Kidney glomerular epithelial cell (primary cell): ENCODE measurements around the gene B9D2.
"Not testable (repeated sequence)": the region's sequence is repeated elsewhere in the genome, so short reads cannot be mapped to it uniquely, and the experiment has no call there.

ENCODE experiments used
- DNase-seq: peaks from one replicate; lab custom pipeline; 2025; lab: John Stamatoyannopoulos, UW

The B9D2 gene

GRCh38 chr19:41391618-41392017 is 27.7 kb upstream of the B9D2 start:
- DNase-seq, result no peak

- no peak for DNase-seq
These were observed 22.5 kb upstream of the B9D2 start for GRCh38 chr19:41386442-41386841.

GRCh38 chr19:41384351-41384750 is 20.4 kb upstream of the B9D2 start:
- DNase-seq, result peak; percentile 12

DNA sequence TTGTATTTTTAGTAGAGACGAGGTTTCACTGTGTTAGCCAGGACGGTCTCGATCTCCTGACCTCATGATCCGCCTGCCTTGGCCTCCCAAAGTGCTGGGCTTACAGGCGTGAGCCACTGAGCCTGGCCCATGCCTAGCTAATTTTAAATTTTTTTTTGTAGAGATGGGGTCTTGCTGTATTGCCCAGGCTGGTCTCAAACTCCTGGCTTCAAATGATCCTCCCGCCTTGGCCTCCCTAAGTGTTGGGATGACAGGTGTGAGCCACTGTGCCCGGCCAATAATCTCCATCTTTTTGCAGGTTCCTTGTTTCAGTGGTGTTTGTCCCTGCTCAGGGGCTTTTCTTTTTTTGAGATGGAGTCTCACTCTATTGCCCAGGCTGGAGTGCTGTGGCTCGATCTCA is 17.6 kb upstream of the B9D2 start:
- not testable (repeated sequence) for DNase-seq

- DNase-seq, result no peak
These were observed 14.2 kb upstream of the B9D2 start for GRCh38 chr19:41377977-41378709.

DNA sequence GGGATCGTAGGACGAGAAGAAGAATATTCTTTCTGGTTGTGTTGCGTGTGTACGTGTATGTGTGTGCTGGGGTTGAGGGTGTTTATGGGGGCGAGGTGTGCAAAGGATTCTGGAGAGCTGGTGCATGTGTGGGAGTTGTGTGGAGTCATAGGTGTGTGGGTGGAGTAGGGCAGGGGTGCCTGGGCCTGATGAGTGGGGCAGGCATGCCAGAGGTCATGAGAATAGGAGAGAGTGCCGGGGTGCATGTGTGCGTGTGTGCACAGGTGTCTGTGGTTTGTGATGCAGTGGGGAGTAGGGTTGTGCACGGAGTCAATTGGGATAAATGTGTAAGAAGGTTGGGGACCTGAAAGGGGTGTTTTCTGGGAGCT is 13.0 kb upstream of the B9D2 start:
- no peak for DNase-seq

DNA sequence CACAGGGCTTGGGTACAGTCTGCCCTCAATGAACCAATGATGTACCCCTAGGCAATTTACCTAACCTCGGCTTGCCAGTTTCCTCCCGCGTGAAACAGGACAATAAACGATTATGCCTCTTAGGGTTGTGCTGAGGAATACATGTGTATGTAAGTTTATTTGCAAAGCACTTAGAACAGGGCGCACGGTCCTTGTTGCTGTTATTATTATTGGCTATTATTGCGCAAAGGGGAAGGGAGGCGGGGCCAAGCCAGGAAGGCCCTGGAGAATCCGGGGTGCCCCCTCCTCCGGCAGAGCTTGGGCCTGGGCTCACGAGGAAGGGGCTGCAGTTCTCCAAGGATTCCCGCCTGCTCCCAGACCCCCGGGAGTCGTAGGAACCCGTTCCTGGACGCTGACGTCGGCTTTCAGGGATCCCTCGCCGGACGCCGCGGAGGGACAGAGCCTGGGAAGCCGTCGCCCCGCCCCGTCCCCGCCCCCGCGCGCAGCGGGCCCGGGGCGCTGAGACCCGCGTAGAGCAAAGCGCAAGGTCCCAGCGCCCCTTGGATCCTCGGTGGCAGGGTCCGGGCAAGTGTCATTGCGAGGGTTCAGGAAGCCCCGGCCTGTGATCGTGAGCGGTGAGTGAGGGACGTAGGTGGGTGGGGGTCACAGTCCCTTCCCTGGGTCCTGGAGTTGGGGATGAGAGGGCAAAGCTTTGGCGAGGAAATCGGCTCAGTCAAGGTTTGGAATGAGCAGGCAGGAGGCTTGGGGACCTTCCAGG is 12.5 kb upstream of the B9D2 start, which contains the start of gene TMEM91:
TSS of gene TMEM91 (plus strand) at position 293 of the 757 bp plus-strand sequence. CDS start 1,777 bp downstream, outside the sequence.
- no peak for DNase-seq

GRCh38 chr19:41373993-41374392 is 10.0 kb upstream of the B9D2 start:
- DNase-seq, result no peak

DNA sequence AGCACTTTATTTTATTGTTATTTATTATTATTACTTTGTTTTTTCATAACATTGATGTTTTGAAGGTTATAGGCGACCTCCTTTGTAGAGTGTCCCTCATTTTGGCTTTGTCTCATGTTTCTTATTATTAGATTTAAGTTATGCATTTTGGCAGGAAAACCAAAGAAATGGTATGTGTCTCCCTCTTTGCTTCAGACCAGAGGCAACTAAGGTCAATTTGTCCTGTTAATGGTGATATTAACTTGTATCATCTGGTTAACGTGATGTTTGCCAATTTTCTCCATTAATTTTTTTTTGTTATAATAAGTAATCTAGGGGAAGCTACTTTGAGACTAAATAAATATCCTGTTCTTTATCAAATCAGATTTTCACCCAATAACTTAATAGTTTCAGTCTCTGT is 8.6 kb upstream of the B9D2 start:
- no peak for DNase-seq

DNA sequence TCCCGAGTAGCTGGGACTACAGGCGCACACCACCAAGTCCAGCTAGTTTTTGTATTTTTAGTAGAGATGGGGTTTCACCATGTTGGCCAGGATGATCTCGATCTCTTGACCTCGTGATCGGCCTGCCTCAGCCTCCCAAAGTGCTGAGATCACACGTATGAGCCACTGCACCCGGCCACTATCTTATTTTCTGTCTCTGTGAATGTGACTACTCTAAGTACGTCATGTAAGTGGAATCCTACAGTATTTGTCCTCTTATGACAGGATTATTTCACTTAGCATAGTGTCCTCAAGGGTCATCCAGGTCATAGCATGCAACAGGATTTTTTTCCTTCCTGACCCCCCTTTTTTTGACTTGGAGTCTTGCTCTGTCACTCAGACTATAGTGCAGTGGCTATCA is 7.6 kb upstream of the B9D2 start:
- no peak for DNase-seq

GRCh38 chr19:41371119-41371518 is 7.2 kb upstream of the B9D2 start:
- DNase-seq, result not testable (repeated sequence)

DNA sequence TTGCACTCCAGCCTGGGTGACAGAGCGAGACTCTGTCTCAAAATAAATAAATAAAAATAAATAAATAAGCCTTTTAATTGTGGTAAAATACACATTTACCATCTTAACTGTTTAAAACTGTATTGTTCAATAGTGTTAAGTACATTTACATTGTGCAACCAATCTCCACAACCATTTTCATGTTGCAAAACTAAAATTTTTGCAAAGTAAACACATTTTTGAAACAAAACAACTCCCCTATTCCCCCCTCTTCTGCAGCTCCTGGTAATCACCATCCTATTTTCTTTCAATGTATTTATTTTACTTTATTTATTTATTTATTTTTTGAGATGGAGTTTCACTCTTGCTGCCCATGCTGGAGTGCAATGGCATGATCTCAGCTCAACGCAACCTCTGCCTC is 5.8 kb upstream of the B9D2 start:
- no peak for DNase-seq

DNA sequence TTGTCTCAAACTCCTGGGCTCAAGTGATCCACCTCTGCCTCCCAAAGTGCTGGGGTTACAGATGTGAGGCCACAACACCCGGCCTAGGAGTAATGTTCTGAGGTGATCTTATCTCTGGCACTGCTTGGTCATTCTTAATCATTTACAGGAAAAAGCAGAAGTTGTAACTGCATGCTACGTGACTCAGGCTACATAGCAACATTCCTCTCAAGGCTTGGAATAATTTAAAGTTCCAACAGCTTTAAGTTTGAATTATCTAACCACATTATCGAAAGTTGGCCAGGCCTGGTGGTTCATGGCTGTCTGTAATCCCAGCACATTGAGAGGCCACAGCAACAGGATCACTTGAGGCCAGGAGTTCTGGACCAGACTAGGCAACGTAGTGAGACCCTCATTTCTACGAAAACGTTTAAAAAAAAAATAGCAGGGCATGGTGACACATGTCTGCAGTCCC is 3.9 kb upstream of the B9D2 start:
- DNase-seq, result peak; percentile 82

DNA sequence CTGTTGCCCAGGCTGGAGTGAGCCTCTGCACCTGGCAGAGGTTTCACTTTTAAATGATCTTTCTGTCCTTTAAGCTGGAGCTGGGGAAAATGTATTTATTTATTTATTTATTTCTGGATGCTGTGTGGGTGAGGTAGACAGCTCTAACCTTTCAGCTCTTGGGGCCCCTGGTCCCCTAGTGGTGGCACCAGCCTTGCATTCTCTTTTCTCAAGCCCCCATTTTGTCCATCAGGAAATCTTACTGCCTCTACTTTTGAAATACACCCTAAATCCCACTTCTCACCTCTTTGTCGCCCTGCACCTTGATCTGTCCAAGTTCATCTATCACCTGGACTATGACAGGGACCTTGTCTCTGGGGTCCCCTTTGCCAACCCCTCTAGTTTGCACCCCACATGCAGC is 2.1 kb upstream of the B9D2 start:
- no peak for DNase-seq

GRCh38 chr19:41364524-41365391 is 809 bp upstream of the B9D2 start:
- DNase-seq, result no peak

GRCh38 chr19:41363371-41363752 is 587 bp downstream of the B9D2 start:
- DNase-seq, result no peak

DNA sequence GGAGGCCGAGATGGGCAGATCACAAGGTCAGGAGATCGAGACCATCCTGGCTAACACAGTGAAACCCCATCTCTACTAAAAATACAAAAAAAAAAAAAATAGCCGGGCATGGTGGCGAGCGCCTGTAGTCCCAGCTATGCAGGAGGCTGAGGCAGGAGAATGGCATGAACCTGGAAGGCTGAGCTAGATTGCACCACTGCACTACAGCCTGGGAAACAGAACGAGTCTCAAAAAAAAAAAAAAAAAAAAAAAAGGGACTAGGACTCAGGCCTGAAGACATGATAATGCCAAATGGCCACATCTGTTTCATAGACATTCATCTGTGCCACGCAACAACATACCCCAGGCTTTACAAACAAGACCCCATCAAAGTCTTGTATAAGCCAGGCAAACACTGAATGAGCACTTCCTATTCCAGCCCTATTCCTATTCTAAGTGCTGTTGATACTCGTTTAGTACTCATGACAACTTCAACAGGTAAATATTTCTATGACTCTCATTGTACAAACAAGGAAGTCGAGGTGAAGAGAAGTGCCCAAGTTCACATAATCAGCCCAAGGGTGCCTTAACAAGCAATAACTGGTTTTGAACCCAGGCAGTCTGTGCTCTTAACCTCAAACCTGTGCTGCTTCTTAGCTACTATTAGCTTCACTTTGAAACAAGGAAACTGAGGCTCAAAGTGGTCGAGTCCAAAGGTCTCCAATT is 1.7 kb downstream of the B9D2 start:
- DNase-seq, result no peak

DNA sequence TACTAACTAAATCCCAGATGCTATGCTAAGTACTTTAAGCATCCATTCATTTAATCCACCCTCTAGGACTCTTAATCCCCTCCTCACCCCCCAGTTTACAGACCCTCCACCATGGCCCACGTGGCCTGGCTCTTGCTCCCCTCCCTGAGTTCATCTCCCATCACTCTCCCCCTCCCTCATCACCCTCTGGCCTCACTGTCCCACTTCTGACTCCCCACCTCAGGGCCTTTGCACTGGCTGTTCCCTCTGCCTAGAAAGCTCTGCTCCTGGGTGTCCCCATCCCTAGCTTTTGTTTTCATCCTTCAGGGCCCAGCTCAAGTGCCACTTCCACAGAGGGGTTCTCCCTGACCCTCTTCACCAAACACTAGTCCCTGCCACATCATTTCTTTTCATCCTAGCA is 4.2 kb downstream of the B9D2 start:
- no peak for DNase-seq

DNA sequence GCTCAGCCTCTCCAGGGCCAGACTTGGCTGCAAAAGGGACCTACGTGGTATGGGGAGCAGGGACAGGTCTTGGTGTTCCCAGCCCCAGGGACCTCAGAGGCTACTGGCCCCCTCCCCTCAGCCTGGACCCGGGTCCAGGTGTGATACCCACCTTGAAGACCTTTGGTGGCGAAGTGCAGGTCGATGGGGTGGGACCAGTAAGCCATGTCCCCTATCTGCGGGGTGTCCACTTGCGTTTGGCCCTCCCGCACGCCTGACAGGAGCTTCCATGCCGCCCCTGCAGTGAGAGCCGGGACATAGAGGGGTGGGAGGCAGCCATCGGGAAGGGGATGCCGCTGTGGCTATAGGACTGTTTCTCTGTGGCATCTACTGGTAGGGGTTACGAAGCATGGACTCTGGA is 6.2 kb downstream of the B9D2 start:
- DNase-seq, result no peak

- no peak for DNase-seq
These were observed 6.8 kb downstream of the B9D2 start for GRCh38 chr19:41356984-41357739.

GRCh38 chr19:41355802-41356201 is 8.1 kb downstream of the B9D2 start:
- DNase-seq, result no peak
